NCI-H1092 treated with DMSO at 0.1 percent for 48 hours (cell line): Measurements from ENCODE around the gene TBCD.
"Not testable (repeated sequence)": the region's sequence is repeated elsewhere in the genome, so short reads cannot be mapped to it uniquely, and the experiment has no call there.

Experiments used
- DNase-seq: peaks from one replicate; lab custom pipeline; 2025; lab: John Stamatoyannopoulos, UW

The TBCD gene

DNA sequence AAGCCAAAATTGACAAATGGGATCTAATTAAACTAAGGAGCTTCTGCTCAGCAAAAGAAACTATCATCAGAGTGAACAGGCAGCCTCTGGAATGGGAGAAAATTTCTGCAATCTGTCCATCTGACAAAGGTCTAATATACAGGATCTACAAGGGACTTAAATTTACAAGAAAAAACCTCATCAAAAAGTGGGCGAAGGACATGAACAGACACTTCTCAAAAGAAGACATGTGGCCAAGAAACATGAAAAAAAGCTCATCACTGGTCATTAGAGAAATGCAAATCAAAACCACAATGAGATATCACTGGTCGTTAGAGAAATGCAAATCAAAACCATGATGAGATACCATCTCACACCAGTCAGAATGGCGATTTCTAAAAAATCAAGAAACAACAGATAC is 203.2 kb downstream of the TBCD start:
- DNase-seq = not testable (repeated sequence)

DNA sequence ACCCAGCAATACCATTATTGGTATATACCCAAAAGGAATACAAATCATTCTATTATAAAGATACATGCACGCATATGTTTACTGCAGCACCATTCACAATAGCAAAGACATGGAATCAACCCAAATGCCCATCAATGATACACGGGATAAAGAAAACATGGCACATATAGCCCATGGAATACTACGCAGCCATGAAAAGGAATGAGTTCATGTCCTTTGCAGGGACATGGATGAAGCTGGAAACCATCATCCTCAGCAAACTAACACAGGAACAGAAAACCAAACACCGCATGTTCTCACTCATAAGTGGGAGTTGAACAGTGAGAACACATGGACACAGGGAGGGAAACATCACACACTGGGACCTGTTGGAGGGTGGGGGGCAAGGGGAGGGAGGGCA is 203.8 kb downstream of the TBCD start:
- DNase-seq = not testable (repeated sequence)

DNA sequence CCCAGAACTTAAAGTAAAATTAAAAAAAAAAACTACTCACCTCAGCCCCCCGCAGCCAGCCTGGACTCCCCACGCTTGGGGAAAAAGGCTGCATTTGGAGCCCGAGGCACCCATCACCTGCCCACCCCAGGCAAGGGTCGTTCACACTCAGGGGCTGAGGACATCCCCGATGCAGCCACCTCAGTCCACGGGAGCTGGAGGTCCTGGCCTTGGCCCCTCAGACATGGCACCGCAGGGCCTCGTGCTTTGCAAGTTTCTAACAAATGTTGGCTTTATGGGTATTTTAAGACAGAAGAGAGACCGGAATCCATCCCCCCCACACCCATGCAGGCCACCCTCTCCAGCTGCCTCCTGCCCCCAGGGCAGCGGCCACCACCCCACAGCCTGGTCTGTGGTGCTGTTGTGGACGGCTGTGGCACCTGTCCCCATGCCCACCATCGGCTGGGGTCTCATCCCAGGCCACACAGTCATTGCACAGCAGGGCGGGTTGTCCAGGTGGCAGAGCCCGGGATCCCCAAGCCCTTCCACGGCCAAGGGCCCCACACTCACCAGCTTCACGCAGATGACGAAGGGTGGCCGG is 204.4 kb downstream of the TBCD start:
- no peak for DNase-seq

DNA sequence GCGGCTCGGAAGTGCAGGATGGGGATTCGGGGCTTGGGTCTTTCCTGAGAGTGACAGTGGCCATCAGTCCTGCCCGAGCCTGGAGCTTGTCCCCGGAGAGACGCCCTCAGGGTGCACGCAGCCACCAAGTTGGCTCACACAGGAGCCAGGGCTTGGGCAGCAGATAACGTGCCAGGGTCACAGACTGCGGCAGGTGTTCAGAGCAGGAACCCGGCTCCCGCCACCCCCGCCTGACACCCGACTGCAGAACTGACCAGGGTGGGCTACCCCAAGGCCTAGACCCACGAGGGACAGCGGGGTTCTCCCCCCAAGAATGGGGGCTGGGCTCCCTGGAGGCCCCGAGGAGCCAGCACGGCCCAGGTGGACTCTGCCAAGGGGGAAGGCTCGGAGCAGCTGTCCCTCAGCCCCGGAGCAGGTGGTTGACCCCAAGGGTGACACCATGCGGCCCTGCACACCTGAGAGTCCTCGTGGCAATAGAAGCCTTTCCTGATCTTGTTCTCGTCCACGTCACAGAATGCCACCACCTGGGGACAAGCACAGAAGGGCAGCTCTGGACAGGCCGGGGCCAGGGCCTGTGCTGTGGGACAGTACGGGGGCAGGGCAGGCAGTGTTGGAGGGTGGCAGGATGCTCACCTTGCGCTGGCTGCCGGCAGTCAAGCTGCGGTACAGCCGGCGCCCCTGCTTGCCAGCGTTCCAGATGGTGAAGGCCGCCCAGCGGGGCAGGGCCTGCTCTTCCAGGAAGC is 205.0 kb downstream of the TBCD start:
- no peak for DNase-seq

DNA sequence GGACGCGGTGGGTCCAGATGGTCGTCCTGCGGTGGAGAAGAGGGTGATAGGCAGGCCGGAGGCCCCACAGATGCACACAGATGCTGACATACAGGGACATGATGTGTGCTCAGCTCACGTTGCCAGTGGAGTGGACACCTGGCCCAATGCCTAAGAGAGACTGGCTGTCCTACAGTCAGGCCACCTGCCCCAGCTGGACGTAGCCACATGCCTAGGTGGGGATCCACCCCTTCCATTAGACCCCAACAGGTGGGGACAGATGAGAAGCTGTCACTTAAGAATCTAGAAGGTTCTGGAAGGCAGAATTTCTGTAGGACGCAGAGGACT is 205.6 kb downstream of the TBCD start:
- DNase-seq = no peak

DNA sequence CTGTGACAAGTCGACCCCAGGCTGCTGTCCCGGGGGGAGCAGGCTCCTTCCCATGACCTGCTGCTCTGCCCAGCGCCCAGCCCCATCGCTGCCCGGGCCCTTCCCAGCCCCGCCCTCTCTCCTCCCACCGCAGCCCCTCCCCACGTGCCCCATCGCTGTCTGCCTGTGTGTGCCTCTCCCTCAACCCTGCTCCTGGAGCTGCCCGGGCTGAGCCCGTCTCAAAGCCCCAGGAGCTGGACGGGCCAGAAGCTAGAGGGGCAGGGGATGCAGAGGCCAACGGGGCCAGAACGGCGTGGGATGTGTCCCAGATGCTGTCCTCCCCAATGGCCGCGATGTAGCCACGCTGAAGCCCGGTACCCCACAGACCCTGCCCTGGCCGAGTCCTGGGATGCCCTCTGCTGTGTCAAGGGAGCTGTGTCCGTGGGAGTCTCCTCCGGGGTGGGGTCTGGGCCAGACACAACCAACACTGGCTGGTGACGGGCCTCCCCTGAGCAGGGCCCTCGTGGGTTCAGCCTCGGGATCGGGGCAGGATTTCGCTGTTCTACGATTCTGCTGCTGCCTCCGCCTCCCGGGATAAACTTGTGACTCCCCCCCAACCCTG is 206.2 kb downstream of the TBCD start:
- no peak for DNase-seq

DNA sequence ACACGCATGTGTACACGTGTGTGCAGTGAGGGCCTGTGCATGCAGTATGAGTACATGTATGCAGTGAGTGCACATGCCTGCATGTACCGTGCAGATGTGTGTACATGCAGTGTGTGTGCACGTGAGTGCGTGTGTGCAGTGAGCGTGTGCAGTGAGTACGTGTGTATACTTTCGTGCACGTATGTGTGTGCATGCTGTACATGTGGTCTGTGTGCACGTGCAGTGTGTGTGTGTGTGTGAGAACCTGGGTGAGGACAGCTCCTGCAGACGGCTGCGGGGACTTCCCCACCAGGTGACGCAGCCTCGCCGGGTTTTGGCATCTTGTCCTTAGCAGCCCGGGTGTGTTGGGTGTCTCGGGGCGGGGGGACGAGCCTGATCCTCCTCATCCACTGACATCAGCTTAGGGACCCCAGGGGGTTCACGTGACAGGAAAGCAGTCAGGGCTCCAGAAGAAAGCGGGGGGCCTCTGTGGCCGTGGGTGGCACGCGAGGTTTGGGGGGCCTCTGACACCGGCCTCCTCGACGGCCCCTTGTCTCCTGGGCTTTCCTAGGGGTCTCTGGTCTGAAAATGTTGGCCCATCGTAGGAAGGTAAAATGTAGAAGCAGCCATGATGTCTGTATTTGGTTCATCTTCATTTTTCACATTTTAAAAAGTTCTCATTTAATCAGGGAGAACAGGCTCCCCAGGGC is 207.5 kb downstream of the TBCD start:
- DNase-seq = no peak

DNA sequence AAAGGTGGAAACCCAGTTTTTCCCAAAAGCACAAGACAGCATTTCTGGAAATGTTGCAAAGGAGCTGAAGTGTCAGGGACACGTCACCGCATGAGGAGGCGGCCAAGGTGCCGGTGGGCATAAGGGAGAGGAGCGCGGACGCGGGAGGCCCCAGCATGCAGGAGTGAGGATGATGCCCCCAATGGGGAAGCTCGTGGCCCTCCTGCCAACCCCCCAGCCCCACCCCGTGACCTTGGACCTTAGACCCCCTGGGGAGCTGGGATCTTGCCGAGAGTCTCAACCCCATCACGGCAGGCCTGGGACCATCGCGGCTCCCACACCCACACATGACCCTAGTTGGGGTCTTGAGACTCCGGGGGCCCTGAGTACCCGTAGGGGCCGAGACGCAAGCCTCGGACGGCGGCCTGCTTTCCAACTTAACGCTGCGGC is 208.1 kb downstream of the TBCD start:
- DNase-seq = no peak

DNA sequence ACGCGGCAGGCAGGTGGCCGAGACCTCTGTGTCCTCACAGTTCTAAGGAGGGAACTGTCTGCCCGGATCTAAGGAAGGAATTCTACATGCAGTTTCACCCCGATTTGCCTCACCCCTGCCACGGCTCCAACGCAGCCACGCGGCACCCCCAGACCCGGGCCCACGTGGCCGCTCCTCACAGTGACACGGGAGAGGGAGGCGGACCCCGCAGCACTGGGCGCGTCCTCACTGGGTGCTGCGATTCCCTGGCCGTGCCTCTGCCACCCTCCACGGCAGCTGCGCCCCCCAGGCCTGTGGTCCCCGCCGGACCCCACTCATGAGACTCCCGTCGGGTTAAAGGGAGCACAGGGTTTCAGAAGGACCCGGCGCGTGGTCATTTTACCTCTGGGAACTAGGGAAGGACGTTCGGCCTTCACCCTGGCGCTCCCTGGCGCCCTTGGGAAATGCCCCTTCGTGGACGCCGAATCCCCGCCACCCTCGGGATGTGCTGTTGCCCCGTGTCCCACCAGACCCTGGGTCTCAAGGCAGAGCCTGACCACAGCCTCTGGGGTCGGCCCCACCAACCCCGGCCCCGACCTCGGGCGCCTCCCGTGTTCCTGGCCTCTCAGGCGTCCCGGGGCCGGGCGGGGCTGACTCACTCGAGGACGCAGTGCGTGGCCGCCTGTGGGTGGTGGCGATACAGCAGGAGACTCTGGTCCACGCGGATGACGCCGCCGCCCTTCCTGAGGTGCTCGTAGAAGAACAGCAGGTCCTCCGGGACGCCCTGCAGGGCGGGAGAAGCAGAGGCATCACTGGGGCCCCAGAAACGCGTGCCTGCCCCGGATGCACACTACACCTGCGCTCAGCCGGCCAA is 208.8 kb downstream of the TBCD start:
- DNase-seq = no peak

DNA sequence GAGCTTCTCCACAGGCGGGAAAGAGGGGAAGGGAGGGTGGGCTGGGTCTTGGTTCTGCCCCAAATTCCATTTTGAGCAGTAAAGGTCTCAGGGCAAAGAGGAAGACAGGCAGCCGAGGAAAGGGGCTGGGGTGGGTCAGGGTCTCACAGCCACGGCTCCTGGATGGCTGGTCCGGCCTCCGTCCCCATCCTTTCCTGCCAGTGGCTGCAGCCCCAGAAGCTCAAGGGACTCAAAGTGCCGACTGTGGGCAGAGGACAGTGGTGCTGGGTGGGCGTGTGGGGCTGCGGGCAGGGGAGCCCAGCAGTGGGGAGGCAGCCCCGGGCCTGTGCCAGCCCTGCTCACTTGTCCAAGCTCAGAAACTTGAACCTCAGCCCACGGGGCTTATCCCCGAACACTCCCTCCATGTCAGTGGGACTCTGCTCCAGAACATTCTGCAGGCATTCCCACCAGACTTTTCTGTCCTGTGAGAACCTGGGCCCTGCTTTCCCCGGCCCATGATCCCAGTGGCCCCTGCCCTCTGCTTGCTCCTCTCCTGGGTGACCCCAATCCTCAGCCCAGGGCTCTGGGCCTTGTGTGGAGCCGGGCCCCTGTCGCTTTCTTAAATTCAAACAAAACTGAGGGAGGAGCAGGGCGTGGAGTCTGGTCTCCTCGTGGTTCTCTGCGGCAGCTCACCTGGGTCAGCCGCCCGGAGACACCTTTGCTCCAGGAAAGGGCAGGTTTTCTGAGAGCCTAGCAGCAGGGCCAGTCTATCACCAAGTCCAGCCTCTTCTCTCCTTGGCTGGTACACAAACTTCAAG is 209.7 kb downstream of the TBCD start:
- no peak for DNase-seq

DNA sequence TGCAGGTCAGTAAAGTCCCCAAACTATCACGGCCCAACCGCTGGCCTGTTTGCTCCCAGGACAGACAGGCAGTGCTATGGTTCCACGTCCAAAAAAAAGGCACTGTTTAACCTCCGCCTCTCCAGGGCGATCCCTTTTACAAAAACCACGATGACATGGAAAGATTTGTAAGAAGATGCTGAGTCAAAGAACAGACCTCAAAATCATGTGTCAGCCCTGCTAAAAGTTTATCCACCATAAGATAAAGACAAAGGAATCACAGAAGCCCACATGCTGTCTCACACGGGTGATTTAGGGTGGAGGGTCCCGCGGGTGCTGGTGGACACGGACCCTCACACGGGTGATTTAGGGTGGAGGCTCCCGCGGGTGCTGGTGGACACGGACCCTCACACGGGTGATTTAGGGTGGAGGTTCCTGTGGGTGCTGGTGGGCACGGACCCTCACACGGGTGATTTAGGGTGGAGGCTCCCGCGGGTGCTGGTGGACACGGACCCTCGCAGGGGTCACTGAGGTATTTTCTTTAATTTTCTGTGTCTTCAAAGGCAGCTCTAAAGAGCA is 210.4 kb downstream of the TBCD start:
- no peak for DNase-seq

DNA sequence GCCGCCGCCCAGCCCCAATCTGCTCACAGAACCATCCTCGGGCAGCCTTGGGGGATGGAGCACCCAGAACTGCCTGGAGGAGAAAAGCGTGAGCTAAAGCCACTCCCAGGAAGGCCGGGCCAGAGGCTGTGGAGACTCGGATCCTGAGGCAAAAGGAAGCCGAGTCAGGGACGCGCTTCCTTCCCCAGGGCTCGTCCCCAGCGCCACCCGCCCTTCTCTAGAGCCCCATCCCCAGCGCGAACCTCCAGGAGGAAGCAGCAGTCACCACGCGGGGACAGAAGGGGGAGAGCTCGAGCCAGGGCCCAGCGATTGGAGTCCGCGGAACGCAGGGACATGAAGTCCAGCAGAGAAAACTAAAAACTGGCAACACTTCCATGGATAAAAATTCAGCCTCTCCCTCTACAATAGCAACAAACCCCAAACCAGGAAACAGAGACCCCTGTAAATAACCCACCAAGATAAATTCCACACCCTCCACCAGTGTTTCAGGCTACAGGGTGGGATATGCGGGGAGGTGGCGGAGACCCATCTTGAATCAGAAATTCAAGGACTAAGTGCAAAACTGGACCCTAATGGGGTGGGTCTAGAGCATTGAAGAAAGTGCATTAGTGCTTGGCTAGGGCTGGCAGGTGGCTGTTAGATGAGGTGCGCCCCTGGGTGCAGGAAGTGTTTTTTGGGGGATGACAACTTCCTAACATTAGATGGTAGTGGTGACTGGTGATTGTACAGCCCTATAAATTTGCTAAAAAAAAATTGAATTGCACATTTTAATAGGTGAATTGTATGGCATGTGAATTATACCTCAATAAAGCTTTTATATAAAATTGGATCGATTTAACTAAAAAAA is 211.5 kb downstream of the TBCD start:
- DNase-seq = no peak

DNA sequence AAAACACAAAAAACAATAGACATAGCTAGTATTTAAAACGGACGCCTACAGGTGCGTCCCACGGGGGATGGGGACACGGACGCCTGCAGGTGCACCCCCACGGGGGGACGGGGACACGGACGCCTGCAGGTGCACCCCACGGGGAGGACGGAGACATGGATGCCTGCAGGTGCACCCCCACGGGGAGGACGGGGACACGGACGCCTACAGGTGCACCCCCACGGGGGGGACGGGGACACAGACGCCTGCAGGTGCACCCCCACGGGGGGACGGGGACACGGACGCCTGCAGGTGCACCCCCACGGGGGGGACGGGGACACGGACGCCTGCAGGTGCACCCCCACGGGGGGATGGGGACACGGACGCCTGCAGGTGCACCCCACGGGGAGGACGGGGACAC is 212.6 kb downstream of the TBCD start:
- DNase-seq = not testable (repeated sequence)

DNA sequence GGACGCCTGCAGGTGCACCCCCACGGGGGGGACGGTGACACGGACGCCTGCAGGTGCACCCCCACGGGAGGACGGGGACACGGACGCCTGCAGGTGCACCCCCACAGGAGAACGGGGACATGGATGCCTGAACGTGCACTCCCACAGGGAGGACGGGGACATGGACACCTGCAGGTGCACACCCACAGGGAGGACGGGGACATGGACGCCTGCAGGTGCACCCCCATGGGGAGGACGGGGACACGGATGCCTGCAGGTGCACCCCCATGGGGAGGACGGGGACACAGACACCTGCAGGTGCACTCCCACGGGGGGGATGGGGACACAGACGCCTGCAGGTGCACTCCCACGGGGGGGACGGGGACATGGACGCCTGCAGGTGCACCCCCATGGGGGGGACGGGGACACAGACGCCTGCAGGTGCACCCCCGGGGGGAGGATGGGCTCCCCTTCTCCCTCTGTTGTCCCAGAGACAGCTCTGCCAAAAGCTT is 213.0 kb downstream of the TBCD start:
- no peak for DNase-seq

DNA sequence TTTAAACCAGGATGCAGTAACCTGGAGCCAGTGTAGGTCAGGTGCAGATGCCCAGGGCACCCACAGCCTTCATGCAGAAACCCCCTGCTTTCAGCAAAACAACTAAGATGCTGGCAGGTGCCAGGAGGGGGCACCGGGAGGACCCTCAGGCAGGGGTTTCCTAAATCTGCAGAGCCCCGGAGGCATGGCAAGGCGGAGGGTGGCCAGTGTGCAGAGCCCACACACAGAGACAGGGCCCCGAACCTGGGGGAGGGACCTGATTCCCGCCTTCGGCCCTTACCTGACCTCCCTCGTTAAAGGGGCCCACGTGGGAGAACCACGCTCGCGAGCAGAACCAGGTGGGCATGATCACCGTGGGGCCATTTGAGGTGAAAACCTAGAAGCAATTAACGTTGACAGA is 213.5 kb downstream of the TBCD start:
- DNase-seq = no peak

DNA sequence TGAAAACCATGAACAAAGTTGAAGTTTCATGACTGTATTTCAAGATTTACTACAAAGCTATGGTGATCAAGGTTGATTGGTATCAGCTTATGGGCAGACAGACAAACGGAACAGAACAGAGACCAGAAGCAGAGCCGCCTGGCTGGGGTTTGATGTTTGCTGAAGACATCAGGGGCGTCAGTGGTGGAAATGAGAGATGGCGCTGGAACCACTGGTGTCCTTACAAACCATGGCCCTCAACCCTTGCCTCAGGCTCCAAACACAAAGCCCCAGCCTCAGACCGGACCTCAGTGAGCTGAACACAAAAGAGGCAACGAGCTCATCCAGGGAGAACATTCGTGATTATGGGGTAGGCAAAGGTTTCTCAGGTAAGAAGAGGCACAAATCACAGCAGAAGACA is 214.6 kb downstream of the TBCD start:
- no peak for DNase-seq

DNA sequence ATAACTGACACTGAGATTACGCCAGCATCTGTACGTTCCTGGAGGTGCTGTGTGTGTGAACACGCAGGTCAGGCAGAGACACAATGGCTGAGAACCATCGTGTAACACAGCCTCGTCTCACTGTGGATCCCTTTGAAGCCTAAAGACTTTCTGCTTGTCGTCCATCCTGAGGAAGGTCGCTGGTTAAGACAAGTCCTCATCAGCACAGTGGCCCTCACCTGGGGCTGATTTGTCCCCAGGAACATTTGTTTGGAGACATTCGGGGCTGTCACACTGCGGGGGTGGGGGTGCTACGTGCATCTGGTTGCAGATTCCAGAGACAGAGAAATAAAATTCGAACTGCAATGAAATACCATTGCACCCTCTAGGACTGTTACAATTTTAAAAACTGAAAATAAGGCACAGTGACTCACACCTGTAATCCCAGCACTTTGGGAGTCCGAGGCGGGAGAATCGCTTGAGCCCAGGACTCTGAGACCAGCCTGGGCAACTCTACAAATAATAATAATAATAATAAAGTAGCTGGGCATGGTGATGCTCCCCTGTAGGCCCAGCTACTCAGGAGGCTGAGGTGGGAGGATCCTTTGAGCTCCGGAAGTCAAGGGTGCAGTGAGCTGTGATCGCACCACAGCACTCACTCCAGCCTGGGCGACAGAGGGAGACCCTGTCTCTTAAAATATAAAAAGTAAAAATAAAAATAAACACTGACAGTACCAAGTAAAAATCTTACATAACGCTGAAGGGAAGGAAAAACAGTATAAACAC is 215.6 kb downstream of the TBCD start:
- no peak for DNase-seq

DNA sequence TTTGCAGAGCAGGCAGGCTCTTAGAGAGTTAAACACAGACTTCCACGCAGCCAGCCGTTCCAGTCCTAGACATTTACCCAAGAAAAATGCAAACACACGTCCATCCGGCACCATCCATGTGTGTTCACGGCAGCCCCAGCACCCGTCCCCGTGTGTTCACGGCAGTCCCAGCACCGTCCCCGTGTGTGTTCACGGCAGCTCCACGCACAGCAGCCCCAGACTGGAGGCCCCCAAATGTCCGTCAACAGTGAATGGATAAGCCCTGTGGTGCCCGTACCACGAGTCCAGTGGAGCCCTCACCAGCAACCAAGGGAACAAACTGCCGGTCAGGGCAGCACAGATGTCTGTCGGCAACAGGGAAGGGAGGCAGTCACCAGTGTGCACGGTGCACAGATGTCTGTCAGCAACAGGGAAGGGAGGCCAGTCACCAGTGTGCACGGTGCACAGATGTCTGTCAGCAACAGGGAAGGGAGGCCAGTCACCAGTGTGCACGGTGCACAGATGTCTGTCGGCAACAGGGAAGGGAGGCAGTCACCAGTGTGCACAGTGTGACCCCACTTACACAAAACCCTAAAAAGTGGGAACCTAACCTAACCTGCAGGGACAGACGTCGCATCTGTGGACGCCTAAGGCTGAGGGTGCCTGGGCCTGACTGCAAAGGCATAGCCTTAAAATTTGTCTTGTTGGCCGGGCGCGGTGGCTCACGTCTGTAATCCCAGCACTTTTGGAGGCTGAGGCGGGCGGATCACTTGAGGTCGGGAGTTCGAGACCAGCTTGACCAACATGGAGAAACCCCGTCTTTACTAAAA is 216.4 kb downstream of the TBCD start:
- DNase-seq = not testable (repeated sequence)
